ENCODE data around the gene SLC25A6. TPM values are rescaled to one million over a fixed set of nuclear protein-coding genes. Genes with fewer than 3 reads are reported as not detected.

The SLC25A6 gene
- total RNA-seq, 3 donors from 2014 or later = 435 to 455 (median 450) TPM

DNA sequence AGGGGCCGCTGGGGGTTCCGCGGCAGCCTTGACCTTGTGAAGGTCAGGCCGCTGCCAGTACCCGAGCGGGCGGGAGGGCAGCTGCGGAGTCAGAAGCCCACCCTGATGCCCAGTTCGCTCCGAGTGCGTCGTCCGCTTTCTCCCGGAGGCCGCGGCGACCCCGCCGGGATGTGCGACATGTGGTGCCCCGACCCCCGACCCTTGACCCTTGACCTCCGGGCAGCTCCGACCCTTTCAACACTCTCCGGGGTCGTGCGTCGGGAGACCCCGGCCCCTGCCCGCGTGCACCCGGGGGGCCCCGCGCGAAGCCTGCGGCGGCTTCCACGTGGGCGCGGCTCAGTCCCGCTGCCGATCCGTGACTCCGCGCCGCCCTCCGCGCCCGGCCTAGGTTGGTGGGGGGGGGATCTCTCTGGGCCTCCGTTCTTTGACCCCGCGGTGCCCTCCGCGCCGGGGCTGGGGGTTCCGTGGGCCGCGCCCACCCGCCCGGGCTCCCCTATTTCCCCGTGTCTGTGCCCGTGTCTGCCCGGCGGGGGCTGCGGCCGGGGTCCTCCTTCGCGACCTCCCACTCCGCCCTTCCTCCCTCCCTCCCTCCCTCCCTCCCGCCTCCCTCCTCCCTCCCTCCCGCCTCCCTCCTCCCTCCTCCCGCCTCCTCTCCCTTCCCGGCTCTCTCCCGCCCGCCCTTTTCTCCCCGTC lies 609 bp upstream of the SLC25A6 start:
- ATAC-seq = peak; percentile 68
- Histone ChIP-seq H3K9me3 (no peaks in the 10 kb centered on the region), H3K4me3 (peak overlapping the region; percentile 94), H3K36me3 (ENCODE audit: low read depth) (peaks cover 3% of the 10 kb centered on the region), H3K4me1 (ENCODE audit: low read depth) (peaks cover 17% of the 10 kb centered on the region)
- intact Hi-C loops (cut with DNase I, micrococcal nuclease) = no loop called here
- TF ChIP-seq, protein P1, sequence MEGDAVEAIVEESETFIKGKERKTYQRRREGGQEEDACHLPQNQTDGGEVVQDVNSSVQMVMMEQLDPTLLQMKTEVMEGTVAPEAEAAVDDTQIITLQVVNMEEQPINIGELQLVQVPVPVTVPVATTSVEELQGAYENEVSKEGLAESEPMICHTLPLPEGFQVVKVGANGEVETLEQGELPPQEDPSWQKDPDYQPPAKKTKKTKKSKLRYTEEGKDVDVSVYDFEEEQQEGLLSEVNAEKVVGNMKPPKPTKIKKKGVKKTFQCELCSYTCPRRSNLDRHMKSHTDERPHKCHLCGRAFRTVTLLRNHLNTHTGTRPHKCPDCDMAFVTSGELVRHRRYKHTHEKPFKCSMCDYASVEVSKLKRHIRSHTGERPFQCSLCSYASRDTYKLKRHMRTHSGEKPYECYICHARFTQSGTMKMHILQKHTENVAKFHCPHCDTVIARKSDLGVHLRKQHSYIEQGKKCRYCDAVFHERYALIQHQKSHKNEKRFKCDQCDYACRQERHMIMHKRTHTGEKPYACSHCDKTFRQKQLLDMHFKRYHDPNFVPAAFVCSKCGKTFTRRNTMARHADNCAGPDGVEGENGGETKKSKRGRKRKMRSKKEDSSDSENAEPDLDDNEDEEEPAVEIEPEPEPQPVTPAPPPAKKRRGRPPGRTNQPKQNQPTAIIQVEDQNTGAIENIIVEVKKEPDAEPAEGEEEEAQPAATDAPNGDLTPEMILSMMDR (IDR thresholded peaks at IDR 0.05) = no peak
- peak in 2 of 3 donors; percentile 77 to 86 for DNase-seq

DNA sequence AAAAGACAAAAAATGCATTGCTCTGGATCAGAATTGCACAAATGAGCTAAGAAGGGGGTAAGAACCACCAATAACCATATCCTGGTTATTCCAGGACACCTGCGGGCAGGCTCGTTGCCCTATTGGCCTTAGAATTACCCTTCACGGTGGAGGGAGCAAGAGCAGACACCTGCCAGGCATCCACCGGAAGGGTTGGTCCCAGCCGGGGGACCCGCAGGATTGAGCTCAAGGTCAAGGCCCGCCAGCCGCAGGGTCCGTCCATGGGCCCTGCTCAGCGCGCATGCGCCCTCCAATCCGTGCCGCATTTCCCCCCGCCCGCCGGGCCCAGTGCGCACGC lies 575 bp downstream of the SLC25A6 start:
- TF ChIP-seq, protein P1 (IDR thresholded peaks at IDR 0.05) = no peak
- no peak for ATAC-seq
- DNase-seq = no peak
- Histone ChIP-seq H3K4me3 (peak overlapping the region; percentile 94), H3K36me3 (ENCODE audit: low read depth) (peaks cover 12% of the 10 kb centered on the region), H3K4me1 (ENCODE audit: low read depth) (peaks cover 17% of the 10 kb centered on the region), H3K9me3 (no peaks in the 10 kb centered on the region)
- intact Hi-C loops (cut with DNase I, micrococcal nuclease) = no loop called here

DNA sequence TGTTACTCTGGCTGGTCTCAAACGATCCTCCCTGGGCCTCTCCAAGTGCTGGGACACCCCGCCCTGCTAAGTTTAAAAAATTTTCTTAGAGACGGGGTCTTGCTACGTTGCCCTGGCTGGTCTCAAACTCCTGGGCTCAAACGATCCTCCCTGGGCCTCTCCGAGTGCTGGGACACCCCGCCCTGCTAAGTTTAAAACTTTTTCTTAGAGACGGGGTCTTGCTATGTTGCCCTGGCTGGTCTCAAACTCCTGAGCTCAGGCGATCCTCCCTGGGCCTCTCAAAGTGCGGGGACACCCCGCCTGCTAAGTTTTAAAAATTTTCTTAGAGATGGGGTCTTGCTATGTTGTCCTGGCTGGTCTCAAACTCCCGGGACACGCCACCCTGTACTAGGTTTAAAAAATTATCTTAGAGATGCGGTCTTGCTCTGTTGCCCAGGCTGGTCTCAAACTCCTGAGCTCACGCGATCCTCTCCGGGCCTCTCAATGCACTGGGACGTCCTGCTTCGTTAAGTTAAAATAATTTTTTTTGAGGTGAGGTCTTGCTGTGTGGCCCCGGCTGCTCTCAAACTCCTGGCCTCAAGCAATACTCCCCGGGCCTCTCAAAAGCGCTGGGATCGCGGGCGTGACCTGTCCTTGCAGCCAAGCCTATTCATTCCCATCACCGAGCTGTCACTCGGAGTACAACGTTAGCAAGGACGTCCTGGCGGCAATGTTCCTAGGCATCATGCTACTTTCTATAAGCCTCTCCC lies 1.1 kb downstream of the SLC25A6 start:
- ATAC-seq (no peak), DNase-seq (peak in 2 of 3 donors; percentile 53 to 56)
- intact Hi-C loops (cut with DNase I, micrococcal nuclease) = no loop called here
- no peaks in the 10 kb centered on the region for H3K9me3 ChIP-seq
- TF ChIP-seq, protein P1 (IDR thresholded peaks at IDR 0.05) = no peak
- peaks cover 12% of the 10 kb centered on the region for H3K36me3 ChIP-seq (ENCODE audit: low read depth)
- peak overlapping the region; percentile 94 for H3K4me3 ChIP-seq
- peaks cover 17% of the 10 kb centered on the region for H3K4me1 ChIP-seq (ENCODE audit: low read depth)

DNA sequence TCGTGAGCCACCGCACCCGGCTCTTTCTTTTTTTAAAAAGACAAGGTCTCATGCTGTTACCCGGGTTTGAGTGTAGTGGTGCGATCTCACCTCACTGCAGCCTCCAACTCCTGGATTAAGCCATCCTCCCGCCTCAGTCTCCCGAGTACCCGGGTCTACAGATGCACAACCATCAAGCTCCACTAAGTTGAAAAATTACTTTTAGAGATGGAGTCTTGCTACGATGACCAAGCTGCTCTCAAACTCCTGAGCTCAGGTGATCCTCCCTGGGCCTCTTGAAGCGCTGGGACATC lies 2.0 kb downstream of the SLC25A6 start:
- peaks cover 16% of the 10 kb centered on the region for H3K36me3 ChIP-seq (ENCODE audit: low read depth)
- ATAC-seq (no peak), DNase-seq (peak in 2 of 3 donors; percentile 16 to 20)
- H3K9me3 ChIP-seq = no peaks in the 10 kb centered on the region
- H3K4me1 ChIP-seq (ENCODE audit: low read depth) = peaks cover 17% of the 10 kb centered on the region
- TF ChIP-seq, protein P1 (IDR thresholded peaks at IDR 0.05) = no peak
- intact Hi-C loops (cut with DNase I, micrococcal nuclease) = no loop called here
- no peak overlapping the region for H3K4me3 ChIP-seq

DNA sequence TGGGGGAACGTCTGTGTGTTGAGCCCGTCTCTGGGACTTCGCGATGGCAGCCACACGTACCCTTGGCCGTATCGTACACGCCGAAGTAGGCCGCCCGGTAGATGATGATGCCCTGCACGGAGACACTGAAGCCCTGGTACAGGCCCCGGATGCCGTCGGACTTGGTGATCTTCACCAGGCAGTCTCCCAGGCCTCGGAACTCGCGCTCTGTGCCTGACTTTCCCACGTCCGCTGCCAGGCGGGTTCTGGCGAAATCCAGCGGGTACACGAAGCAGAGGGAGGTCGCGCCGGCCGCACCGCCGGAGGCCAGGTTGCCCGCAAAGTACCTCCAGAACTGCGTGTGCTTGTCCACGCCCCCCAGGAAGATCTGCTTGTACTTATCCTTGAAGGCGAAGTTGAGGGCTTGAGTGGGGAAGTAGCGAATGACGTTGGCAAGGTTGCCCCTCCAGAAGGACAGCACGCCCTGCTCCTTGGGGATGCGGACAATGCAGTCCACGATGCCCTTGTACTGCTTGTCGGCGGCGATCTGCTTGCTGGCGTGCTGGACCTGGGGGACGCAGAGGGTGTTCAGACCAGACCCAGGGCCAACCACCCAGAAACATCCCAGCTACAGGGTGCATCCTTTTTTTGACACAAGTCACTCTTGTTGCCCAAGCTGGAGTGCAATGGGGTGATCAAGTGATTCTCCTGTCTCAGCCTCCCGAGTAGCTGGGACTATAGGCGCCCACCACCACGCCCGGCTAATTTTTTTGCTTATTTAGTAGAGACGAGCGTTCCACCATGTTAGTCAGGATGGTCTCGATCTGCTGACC lies 2.5 kb downstream of the SLC25A6 start:
- intact Hi-C loops (cut with DNase I, micrococcal nuclease) = no loop called here

More for the DNA sequence above, 2.5 kb downstream of the SLC25A6 start:
- Histone ChIP-seq H3K4me1 (ENCODE audit: low read depth) (peaks cover 17% of the 10 kb centered on the region), H3K36me3 (ENCODE audit: low read depth) (peaks cover 16% of the 10 kb centered on the region), H3K9me3 (no peaks in the 10 kb centered on the region), H3K4me3 (no peak overlapping the region)
- DNase-seq (peak in 2 of 3 donors; percentile 29 to 48), ATAC-seq (no peak)
- TF ChIP-seq, protein P1 (IDR thresholded peaks at IDR 0.05) = no peak
